ENCODE data around the gene ERICH6B. TPM values are rescaled to one million over a fixed set of nuclear protein-coding genes. Genes with fewer than 3 reads are reported as not detected.
"Not testable (repeated sequence)": the region's sequence is repeated elsewhere in the genome, so short reads cannot be mapped to it uniquely, and the experiment has no call there.

Gene ERICH6B
- not detected in 2 replicates for total RNA-seq (2014; rRNA removed; shearing (Covaris generic))

DNA sequence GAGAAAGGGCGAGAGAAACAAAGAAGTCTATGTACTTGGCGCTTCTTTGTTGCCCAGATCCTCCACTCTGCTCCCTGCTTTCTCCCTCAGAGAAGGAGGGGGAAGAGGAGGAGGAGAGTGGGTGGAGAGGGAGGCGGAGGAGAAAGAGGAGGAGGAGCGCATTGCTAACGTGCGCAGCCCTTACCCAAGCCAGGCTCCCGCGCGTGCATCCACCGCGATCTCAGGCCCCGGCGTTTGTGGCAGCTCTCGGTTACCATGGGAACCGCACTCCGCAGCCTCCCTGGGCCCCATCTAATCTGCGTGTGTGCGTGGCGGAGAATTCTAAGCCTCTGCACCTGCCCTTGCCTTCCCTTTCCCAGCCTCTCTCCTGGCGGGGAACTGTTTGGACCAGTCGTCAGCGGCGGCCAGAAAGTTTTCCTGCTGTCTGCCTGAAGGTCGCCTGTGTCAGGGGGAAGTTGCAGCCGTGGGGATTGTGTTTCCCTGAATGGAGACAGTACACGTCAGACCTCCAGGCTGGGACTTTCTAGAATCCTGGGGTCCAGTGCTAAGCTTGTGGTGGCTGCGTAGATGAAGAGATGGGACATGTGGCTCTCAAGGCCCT lies at the start of gene ERICH6B:
Gene ERICH6B, minus strand, starts transcription at position 239 of the 601 bp plus-strand sequence. CDS start 18,734 bp downstream, outside the sequence.
- peak; percentile 27 for DNase-seq (ENCODE audit: low read depth)

DNA sequence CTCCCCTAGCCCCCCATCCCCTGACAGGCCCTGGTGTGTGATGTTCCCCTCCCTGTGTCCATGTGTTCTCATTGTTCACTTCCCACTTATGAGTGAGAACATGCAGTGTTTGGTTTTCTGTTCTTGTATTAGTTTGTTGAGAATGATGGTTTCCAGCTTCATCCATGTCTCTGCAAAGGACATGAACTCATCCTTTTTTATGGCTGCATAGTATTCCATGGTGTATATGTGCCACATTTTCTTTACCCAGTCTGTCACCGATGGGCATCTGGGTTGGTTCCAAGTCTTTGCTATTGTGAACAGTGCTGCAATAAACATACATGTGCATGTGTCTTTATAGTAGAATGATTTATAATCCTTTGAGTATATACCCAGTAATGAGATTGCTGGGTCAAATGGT lies 47.4 kb upstream of the ERICH6B start:
- not testable (repeated sequence) for DNase-seq (ENCODE audit: low read depth)

DNA sequence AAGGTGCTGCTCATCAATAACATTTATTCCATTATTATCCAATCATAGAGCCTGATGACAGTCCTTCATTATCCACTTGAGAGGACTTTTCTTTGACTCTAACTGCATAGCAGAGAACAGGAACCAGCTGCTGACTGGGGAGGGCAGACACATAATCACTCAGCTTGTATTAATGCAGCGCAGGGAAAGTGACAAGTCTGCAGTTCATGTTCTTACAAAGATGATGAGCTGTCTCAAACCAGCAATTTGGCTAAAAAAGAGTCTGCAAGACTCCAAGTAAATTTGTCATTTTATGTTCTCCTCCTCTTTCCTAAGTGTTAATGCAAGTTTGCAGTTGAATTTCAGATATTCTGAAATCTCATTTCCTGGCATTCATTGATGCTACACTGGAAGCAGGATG lies 46.6 kb upstream of the ERICH6B start:
- DNase-seq (ENCODE audit: low read depth), result no peak

DNA sequence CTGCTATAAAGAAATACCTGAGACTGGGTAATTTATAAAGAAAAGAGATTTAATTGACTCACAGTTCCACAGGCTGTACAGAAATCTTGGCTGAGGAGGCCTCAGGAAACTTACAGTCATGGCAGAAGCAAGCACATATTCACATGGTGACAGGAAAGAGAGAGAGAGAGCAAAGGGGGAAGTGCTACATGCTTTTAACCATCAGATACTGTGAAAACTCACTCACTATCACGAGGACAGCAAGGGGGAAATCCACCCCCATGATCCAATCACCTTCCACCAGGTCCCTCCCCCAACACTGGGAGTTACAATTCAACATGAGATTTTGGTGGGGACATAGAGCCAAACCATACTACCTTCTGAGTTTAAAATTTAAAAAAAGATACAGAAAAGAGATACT lies 44.9 kb upstream of the ERICH6B start:
- DNase-seq (ENCODE audit: low read depth), result not testable (repeated sequence)

DNA sequence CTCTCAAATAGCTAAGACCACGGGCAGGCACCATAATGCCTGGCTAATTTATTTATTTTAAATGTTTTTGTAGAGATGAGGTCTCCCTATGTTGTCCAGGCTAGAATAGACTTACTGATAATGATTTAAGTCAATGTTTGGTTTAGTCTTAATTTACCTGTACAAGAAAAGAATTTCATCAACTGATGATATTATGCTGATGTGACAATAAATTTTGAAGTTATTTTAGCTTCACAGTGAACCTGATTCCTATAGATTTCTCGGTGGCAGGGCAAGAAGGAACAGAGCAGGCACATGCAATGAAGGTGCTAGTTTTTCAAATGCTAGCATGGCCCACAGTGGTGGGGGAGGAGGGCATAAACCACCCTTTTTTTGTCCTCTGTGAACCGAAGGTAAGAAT lies 44.0 kb upstream of the ERICH6B start:
- no peak for DNase-seq (ENCODE audit: low read depth)

DNA sequence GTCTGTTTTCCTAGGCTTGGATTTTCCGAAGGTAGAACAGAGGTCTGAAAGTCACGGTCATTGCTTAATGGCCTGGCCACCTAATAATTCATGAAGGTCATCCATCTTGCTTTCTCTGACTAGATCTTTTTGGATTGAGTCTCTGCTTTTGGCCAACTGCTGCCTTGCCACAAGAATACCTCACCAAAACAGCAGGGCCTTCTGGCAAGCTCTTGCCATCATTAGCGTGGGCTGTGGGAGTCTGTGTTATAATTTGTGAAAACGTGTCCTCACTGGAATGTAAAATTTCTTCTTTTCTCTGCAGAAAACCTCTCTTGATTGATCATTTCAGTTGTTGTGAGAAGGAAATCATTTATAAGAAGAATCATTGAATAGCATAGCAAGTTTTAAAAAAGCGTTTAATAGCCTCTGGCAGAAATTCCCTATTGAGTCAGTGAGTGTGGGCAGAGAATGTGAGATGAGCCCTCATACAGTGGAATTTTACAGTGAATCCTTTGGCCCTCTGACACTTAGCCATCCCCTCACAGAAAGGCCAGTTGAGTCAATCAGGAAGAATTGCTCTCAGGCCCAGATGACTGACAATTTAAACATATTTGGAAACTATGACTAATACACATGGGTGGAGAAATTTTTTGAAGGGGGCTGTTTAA lies 43.2 kb upstream of the ERICH6B start:
- DNase-seq (ENCODE audit: low read depth), result peak; percentile 86

DNA sequence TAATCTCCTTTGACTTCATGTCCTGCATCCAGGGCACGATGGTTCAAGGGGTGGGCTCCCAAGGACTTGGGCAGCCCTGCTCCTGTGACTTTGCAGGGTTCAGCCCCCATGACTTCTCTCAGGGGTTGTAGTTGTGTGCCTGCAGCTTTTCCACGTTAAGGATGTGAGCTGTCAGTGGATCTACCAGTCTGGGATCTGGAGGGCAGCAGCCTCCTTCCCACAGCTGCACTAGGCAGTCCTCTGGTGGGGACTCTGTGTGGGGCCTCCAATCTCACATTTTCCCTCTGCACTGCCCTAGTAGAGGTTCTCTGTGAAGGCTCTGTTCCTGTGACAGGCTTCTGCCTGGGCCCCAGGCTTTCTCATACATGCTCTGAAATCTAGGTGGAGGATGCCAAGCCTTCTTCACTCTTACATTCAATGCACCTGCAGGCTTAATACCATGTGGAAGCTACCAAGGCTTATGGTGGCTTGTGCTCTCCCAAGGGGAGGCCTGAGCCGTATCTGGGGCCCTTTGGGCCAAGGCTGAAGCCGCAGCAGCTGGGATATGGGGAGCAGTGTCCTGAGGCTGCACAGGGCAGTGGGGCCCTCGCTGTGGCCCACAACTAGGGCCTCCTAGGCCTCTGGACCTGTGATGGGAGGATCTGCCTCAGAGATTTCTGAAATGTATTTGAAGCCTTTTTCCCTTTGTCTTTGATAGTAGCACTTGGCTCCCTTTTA lies 39.3 kb upstream of the ERICH6B start:
- no peak for DNase-seq (ENCODE audit: low read depth)

DNA sequence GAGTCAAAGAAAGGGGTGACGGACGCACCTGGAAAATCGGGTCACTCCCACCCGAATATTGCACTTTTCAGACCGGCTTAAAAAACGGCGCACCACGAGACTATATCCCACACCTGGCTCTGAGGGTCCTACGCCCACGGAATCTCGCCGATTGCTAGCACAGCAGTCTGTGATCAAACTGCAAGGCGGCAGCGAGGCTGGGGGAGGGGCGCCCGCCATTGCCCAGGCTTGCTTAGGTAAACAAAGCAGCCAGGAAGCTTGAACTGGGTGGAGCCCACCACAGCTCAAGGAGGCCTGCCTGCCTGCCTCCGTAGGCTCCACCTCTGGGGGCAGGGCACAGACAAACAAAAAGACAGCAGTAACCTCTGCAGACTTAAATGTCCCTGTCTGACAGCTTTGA lies 29.7 kb upstream of the ERICH6B start:
- DNase-seq (ENCODE audit: low read depth), result not testable (repeated sequence)

DNA sequence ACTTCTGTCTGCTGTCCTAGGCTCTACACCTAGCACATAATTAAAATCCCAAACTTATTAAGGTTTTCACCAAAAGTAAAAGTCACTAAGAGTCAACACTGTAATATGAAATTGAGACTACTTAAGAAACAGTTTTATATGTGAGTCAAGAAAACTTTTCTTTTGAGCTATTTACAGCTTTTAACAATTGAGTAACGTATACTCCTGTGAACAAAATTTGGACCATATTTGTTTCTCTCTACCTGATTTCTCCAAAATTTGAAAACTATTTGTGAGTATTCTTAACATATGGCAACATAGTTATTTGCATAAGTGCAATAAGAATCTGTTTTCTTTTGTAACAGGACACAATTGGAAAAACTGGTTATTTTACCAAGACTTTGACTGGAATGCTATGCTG lies 26.6 kb upstream of the ERICH6B start:
- DNase-seq (ENCODE audit: low read depth), result not testable (repeated sequence)

DNA sequence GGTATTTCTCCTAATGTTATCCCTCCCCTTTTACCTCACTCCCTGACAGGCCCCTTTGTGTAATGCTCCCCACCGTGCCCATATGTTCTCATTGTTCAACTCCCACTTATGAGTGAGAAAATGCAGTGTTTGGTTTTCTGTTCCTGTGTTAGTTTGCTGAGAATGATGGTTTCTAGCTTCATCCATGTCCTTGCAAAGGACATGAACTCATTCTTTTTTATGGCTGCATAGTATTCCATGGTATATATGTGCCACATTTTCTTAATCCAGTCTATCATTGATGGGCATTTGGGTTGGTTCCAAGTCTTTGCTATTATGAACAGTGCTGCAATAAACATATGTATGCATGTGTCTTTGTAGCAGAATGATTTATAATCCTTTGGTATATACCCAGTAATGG lies 19.8 kb upstream of the ERICH6B start:
- DNase-seq (ENCODE audit: low read depth), result not testable (repeated sequence)

DNA sequence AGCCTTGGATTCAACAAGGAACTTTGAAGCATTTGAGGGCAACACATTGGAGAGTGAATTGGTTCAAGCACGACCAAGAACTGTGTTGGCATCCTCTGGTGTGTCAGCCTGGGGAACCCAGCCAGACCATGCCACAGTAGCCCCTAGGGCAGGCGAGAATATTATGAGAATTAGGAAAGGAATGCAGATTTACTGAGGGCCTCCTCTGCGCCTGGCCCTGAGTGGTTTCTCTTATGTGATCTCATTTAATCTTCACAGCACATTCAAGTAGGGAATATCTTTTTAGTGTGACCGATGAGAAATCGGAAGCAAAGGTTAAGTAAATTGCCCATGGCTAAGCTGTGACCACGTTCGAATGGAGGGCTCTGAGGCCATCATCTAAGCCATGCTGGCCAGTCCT lies 15.3 kb upstream of the ERICH6B start:
- peak; percentile 88 for DNase-seq (ENCODE audit: low read depth)

DNA sequence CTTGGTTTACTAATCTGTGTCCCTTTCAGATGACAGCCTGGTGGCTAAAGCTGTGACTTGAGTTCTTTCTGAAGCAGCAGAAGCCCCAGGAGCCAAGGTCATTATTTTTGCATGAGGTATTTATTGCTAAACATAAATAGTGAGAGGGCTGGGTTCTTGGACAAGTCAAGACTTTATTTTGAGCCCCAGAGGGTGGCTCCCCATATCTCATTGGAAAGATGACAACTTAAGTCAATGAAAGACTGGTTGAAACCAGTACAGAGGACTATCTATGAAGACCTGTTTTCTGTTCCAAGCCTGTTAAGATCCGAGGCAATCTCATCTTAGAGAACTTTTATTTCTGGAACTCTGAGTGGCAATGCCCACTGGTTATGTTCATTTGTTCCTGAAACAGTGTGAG lies 14.4 kb upstream of the ERICH6B start:
- no peak for DNase-seq (ENCODE audit: low read depth)

DNA sequence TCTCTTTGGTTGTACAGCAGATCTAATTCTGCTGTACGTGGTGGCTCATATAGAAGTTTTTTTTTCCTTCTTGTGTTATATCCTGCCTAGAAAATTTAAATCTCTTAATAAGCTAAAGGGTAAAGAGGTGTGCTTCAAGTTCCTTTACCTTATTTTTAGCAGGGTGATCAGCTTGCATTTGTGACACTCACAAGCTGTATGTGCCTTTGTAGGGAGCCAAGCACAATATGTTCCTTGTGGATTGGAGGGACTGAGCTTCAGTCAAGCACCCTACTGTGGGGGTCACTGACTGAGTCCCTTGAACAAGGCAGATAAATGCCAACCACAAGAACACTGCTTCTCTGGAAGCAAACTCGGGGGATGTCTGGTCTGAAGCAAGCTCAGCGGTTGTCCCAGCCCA lies 12.6 kb upstream of the ERICH6B start:
- DNase-seq (ENCODE audit: low read depth), result no peak

DNA sequence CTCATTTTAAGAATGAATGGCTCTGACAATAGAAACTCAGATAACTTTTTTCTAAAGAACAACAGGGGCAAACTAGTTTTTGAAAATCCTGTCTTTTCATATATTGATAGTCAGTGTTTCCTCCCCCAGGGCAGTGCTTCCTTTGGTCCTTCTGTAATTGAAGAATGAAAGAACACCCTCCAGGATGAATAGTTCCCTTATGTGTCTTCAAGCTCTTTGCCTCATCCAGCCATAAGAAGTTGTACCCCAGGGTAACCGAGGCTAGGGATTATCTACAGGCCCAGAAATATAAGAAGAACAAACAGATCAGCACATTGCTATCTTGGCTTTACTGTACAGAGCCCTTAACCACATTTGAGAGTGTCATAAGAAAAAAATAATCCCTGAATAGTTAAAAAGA lies 12.1 kb upstream of the ERICH6B start:
- DNase-seq (ENCODE audit: low read depth), result no peak

DNA sequence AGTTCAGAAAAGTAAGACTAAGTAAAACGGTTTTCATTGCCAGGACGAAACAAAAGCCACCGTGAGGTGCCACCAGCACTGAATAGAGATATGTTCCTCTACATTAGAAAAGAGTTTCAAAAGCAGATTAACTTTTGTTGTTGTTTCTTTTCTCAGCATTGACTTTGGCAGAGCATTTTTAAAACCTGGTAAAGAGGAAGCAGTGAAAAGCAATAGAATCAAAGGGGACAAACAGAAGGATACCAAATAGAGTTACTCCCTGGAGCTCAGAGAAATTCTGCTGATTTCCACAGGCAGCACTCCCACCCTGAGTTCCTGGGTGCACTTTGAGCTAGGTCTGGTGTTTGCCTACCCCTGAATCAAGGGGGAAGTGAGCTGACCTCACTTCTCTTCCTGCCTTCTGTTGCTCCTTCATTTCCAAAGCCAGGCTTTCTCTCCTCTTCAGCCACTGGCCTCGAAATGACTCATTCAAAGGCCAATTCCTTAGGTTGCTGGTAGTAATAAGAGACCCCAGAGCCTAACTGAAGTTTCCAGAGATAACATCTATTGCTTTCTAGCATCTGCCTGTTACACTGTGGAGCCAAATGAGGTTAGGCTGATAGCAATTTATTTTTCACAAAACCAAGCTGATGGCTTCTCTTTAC lies 11.3 kb upstream of the ERICH6B start:
- peak; percentile 60 for DNase-seq (ENCODE audit: low read depth)

DNA sequence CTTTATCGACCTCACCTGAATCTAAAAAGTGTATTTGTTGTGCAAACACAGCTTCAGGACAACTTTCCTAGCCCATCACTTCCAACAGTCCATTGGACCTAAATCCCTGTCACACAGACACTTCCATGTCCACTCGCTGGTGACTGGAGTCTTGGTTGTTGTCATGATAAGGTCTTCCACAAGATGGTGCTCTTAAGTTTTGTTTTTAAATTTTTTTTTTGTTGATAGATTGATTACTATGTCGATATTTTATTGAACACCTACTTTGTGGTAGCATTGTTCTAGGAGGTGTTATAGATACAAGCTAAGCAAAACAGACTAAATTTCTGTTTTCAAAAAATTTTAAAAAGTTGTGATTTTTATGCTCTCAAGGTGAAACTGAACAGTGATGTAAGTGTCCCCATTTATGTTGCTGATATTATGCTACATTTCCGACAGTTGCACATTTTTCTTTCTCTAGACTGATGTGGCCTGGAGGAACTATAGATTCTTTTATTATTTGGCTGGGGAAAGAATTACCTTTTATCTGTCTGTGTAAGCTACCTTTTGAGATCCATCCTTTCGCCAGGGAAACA lies 8.1 kb upstream of the ERICH6B start:
- DNase-seq (ENCODE audit: low read depth), result no peak

DNA sequence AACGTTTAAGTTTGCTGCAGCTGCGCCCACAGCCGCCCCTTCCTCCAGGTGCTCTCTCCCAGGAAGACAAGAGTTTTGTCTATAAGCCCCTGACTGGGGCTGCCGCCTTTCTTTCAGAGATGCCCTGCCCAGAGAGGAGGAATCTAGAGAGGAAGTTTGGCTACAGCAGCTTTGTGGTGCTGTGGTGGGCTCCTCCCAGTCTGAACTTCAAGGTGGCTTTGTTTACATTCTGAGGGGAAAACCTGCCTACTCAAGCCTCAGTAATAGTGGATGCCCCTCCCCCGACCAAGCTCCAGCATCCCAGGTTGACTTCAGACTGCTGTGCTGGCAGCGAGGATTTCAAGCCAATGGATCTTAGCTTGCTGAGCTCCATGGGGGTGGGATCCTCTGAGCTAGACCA lies 6.4 kb upstream of the ERICH6B start:
- no peak for DNase-seq (ENCODE audit: low read depth)

DNA sequence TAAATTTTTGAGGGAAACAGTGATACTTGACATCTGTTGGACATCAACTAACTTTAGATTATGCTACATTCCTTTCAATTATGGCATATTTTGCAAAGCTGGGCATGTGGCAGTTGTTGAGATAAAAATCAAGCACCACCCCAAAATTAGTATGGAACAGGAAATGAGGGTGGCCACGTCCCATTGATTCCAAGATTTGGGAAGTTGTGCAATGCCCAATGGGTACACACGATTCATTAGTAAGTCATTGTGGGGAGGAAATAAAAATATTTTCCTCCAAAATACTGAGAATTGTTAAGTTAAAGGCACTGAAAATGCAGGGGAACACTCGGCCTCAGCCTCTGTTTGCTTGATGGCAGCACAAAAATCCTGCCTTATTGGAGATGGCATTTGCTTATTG lies 7.6 kb downstream of the ERICH6B start:
- DNase-seq (ENCODE audit: low read depth), result no peak

DNA sequence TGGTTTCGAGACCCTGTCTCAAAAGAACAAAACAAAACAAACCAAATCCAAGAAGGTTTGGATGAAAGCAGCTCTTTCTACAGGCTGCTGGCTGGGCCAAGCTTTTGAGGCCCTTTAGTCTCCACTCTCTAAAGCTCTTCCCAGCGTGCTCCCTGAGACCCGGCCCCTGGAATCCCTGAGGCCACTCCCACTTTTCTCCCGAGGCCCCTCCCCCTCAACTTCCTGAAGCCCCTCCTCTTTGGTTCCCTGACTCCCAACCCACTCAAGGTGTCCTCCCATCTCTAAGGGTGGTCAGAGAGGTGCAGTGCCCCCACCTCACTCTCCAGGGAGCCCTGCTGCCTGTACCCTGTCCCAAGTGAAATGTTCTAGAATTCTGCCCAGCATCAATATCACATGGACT lies 10.6 kb downstream of the ERICH6B start:
- DNase-seq (ENCODE audit: low read depth), result no peak

DNA sequence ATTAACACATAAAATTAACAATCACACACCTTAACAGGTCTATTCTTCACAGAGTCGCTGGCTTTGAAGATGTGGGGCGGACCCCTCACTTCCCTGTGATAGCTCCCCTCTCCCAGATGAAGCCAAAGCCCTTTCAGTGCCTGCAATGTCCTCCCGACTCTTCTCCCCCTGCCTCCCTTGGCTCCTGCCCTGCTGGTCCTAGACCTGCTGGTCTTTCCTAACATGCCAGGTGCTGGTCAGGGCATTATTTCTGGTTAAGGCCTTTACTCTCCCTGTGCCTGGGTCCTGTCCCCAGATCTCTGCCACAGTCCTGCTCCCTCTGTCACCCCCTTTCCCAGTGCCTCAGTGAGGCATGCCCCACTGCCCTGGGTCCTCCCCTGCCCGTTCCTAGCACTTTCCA lies 12.2 kb downstream of the ERICH6B start:
- no peak for DNase-seq (ENCODE audit: low read depth)

DNA sequence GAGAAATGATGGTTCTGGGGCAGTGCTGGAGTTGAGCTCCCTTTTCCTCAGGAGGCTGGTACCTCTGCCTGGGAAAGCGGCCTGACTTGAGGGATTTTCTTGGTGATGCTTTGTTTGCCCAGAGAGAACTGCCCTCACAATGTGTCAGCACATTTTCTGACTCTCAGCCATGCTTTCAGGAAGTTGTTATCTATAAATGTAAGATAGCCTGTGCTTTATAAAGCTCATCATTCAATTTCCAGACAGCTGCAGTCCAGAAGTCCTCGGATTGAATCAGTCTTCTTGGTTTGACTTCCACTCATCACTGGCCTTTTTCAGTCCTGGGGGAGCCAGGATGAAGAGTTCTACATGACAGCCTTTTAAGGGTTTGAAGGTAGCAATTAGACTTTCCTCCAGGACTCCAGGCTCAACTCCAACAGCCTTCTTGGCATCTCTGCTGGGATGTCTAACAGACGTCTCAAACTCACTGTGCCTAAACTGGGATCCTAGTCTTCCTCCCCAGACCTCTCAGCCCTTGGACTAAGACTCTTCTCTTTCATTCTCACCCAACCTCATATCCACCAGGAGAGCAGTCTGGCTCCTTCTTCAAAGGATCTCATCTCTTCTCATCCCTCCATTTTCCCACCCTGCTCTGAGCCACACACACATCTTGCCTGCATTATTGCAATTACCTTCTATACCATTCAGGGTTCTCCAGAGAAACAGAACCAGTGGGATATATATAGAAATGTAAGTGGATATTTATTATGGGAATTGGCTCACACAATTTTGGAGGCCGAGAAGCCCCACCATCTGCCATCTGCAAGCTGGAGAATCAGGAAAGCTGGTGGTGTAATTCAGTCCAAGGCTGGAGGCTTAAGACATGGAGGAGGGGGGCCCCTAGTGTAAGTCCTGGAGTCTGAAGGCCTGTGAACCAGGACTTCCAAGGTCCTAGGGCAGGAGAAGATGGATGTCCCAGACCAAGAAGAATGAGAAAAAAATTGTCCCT lies 13.1 kb downstream of the ERICH6B start:
- no peak for DNase-seq (ENCODE audit: low read depth)
